IPS-11a (cell line): ENCODE measurements around the gene SMIM35.

Source experiments
- H3K4me3 ChIP-seq: one replicate; pipeline ENCODE4 v1.5.1; 2013; ENCODE audit warnings: low read depth, low read length, control low read depth

The SMIM35 gene

DNA sequence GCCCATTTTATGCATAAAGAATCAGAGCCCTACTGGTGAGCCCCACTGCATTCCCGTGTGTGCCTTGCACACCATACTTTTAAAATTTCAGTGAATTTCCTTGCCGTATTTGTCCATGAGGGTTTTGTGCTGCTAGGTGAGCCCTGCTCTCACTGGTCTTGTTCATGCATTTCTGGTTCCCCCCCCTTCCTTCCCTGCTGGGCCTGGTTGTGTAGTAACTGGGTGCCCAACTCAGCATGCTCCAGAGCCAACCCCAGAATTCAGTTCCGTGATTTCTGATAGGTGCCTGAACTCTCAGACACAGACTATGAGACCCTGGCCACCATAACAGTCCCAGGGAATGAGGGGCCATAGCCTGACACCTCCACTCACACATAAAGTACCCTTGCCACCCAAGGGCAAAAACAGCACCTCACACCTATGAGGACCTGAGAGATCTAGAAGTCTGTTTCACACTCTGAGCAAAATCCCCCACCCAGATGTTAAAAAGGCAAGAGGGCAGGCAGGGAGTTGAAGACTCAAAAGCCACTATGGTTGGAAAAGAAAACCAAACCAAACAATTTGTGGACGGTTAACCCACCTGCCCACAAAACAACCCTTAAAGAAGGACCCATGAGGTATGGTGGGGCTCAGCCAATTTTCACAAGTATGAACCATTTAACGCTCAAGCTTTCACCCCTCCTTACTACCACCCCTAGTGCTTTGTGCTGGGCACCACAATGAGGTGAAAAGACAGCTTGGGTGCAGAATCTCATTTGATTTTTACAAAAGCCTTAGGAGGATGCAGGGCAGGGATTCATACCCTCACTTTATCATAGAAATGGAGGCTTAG is 117.4 kb downstream of the SMIM35 start:
- H3K4me3 ChIP-seq: no peak overlapping the region

DNA sequence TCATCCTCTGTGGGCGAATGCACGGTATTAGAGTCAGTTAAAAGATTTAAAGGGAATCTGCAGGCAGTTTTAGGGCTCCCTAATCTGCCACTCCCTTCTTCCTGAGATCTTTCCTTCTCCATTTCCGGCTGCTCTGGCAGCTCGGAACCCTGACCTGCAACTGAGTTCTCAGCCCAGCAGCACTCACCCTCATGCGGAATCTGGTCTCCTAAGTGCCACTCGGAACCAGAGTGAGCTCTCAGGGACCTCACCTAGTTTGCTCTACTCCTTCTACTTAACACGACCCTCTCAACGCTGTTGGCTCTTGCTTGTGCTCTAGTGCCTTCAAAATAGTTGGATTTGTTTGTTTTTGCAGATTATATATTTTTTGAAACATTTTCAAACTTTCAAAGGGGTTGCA is 119.9 kb downstream of the SMIM35 start:
- no peak overlapping the region for H3K4me3 ChIP-seq

DNA sequence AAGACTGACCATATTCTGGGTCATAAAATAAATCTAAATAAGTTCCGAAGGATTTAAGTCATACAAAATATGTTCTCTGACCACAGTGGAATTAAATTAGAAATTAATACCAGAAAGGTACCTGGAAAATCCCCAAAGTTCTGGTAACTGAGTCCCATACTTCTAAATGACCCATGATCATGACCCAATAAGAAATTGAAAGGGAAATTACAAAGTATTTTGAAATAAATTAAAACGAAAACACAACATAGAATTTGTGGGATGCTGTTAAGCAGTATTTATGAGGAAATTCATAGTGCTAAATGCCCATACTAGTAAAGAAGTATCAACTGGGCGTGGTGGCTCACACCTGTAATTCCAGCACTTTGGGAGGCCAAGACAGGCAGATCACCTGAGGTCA is 123.9 kb downstream of the SMIM35 start:
- no peak overlapping the region for H3K4me3 ChIP-seq

DNA sequence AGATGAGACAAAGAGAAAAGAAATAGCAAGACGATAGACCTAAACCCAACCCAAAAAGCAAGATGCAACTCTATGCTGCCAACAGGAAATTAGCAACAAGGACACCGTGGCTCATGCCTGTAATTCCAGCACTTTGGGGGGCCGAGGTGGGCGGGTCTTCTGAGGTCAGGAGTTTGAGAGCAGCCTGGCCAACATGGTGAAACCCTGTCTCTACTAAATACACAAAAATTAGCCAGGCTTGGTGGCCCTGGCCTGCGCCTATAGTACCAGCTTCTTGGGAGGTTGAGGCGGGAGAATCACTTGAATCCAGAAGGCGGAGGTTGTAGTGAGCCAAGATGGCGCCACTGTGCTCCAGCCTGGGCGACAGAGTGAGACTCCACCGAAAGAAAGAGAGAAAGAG is 124.9 kb downstream of the SMIM35 start:
- H3K4me3 ChIP-seq: no peak overlapping the region

DNA sequence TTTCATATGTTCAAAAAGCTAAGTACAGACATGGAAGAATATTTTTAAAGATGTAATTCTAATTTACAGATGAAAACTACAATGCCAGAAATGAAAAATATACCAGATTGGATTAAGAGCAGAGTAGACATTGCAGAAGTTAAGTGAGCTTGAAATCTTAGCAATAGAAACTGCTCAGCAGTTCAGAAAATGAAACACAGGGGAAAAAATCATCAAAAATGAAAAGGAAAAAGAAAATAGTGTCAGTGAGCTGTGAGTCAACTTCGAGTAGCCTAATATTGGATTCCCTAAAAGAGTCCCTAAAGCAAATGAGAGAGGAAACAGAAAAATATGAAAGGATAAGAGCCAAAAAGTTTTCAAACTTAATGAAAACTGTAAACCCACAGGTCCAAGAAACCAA is 126.4 kb downstream of the SMIM35 start:
- no peak overlapping the region for H3K4me3 ChIP-seq

DNA sequence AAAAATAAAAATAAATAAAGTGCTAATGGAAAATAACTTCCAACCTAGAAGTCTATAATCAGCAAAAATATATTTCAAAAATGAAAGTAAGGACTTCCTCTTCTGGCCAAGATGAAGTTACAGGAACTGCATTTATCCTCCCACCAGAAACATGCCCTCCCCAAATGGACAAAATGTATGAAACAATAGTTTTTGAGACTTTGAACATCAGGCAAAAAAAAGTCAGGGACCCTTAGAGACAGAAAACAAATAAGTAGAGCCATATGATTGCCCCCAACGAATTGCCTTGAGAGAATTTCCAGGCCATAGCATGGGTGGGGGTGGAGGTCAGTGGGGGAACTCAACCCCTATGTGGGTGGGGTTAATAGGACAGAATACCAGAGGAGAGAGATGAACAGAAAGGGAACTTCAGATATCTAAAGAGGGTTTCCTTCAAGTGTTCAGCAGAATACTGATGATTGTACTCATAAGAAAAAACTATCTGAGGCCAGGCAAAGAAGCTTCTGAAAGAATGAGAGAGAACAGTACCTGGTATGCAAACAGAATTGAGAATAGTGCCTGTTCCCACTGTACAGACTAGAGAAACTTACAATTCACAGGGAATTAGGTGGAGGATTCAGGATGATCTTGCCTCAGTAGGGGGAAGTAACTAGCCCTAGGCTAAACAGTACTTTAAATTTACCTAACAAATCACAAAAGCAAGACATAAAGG is 127.2 kb downstream of the SMIM35 start:
- H3K4me3 ChIP-seq: no peak overlapping the region

DNA sequence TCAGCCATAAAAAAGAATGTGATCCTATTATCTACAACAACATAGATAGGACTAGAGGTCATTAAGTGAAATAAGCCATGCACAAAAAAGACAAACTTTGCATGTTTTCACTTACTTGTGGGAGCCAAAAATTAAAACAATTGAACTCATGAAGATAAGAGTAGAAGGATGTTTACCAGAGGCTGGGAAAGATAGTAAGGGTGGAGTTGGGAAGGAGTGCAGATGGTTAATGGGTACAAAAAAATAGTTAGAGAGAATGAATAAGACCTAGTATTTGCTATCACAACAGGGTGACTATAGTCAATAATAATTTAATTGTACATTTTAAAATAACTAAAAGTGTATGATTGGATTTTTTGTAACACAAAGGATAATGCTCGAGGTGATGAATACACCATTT is 127.8 kb downstream of the SMIM35 start:
- no peak overlapping the region for H3K4me3 ChIP-seq
